Effector memory CD8-positive, alpha-beta T cell (primary cell): ENCODE measurements around the gene USP20.
"Not testable (repeated sequence)": the region's sequence is repeated elsewhere in the genome, so short reads cannot be mapped to it uniquely, and the experiment has no call there.

ENCODE experiments used
- ATAC-seq: fragments of 150-1000 bp; cut with Tn5 transposase; replicated peaks from 2 replicates; pipeline ENCODE4 v1.10.0; 2021; ENCODE audit warnings: mild to moderate bottlenecking, moderate library complexity
- DNase-seq, 3 experiments: peaks; one replicate each; pipeline ENCODE4 v3.0.0; 2021
- H3K27ac Mint-ChIP-seq, 2 donors: one replicate each; pipeline ENCODE4 v1.8.0; 2022; ENCODE audit warnings: mild to moderate bottlenecking in 2 of 2, mixed read lengths in 2 of 2, moderate library complexity in 2 of 2
- H3K27me3 Mint-ChIP-seq, 2 donors: one replicate each; pipeline ENCODE4 v1.8.0; 2022; ENCODE audit warnings: mixed read lengths in 2 of 2
- H3K36me3 Mint-ChIP-seq: one replicate; pipeline ENCODE4 v1.8.0; 2022; ENCODE audit warnings: mild to moderate bottlenecking, moderate library complexity, mixed read lengths; ENCODE audit not compliant: insufficient read depth
- H3K4me1 Mint-ChIP-seq, 2 donors: one replicate each; pipeline ENCODE4 v1.8.0; 2022; ENCODE audit warnings: low read depth in 2 of 2, mixed read lengths in 2 of 2
- H3K4me3 Mint-ChIP-seq, 2 donors: one replicate each; pipeline ENCODE4 v1.8.0; 2022; ENCODE audit warnings: mild to moderate bottlenecking in 2 of 2, mixed read lengths in 2 of 2, moderate library complexity in 2 of 2
- H3K9me3 Mint-ChIP-seq, 2 donors: one replicate each; pipeline ENCODE4 v1.8.0; 2022; ENCODE audit warnings: mixed read lengths in 2 of 2
- total RNA-seq, 9 experiments: gene quantifications; one replicate each; lab custom pipeline; 2026; lab: John Stamatoyannopoulos, UW

USP20 gene
- 83.6 to 223 (median 102) reads per million in 9 experiments for total RNA-seq

DNA sequence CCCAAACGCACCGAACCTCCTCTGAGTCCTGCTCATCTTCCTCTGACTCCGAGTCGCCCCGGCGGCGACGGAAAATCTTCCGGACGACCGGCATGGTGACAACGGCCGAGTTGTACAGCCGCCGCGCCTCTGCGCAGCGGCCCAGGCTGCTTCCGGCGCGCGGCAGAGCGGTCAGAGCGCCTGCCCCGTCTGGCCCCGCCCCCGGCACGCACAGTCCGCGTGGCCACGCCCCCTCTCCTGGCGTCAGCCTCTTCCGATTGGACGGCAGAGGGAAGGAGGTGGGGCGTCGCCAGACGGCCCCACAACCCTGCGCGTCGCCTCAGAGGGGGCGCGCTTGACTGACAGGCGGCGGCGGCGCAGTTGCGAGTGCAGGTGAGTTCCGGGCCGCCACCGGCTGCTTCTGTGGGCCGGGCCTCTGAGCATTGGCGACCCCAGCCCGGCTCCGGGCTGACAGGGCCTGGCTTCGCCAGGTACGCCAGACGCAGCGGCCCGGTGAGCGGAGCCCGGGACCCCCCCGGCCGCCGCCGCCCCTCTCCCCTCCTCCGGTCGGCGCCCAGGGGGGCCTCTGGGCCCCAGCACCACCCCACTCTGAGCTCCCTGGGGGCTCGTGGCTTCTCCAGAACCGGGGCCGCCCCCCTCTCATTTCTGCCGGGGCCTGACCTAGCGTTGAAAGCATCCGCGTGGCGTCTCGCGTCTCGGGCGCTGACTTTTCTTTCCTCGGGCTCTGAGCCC is at the start of gene USP20, which contains the start of gene C9orf78:
Gene USP20 (plus strand): TSS at position 331 of the 732 bp plus-strand sequence. CDS start 17,098 bp downstream, outside the sequence.
Gene C9orf78 (minus strand): TSS at position 148 of the 732 bp plus-strand sequence. CDS start 54 bp downstream, at position 94.
- ATAC-seq (peak; percentile 91), DNase-seq (peak; percentile 96 to 97 (median 97))
- Mint-ChIP-seq H3K27me3 (no peaks in the 10 kb centered on the region), H3K4me1 (peaks cover 49 to 58% of the 10 kb centered on the region in 2 donors), H3K27ac (peak within 1 kb of the TSS; percentile 94 to 98), H3K36me3 (peaks cover 64% of the 10 kb centered on the region), H3K4me3 (peak within 1 kb of the TSS; percentile 92 to 99), H3K9me3 (no peaks in the 10 kb centered on the region)

DNA sequence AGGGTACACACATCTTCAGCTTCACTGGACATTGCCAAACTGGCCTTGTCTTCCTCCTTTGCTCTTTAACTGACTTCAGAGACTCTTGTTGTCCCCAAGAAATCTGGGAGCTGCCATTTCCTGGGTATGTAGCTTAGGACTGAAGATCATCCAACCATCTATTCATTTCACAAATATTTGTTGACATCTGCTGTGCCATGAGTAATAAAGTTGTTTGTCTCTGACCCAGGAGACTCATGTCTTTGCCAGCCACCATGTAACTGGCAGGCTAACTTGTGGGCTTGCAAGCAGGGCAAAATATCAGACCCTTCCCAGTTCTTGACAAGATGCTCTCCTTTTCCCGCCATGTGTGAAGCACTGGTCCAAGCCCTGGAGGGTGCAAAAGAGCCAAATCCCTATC is 49.4 kb upstream of the USP20 start:
- H3K27ac Mint-ChIP-seq, result no peak overlapping the region
- H3K27me3 Mint-ChIP-seq, result peaks cover 26 to 43% of the 10 kb centered on the region in 2 donors
- ATAC-seq, result no peak
- no peaks in the 10 kb centered on the region for H3K36me3 Mint-ChIP-seq
- H3K4me3 Mint-ChIP-seq, result no peak overlapping the region
- DNase-seq, result no peak
- H3K4me1 Mint-ChIP-seq, result peaks cover 3 to 5% of the 10 kb centered on the region in 2 donors
- H3K9me3 Mint-ChIP-seq, result no peaks in the 10 kb centered on the region

DNA sequence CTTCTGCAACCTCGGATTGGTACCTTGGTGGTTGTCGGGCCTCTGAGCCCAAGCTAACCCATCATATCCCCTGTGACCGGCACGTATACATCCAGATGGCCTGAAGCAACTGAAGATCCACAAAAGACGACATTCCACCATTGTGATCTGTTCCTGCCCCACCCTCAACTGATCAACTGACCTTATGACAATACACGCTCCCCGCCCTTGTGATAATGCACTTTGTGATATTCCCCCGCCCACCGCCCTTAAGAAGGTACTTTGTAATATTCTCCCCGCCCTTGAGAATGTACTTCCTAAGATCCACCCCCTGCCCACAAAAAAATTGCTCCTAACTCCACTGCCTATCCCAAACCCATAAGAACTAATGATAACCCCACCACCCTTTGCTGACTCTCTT is 48.8 kb upstream of the USP20 start:
- peaks cover 26 to 43% of the 10 kb centered on the region in 2 donors for H3K27me3 Mint-ChIP-seq
- no peak for ATAC-seq

DNA sequence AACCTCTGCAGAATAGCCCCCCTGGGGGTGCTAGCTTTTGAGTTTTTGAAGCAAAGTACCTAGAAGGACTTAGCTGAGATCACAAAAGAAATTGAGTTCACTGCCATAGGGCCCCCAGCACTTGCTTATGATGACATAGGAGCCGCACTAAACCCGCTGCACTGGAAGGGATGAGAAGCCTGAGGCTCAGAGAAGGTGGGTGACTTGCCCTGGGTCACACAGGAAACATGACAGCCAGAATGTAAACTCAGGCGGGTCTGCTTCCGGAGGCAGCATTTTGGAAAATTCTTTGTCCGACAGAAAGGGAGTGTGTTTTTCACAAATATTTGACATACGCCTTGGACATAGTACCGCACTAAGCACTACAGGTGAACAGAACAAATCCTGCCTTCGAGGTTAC is 40.7 kb upstream of the USP20 start:
- no peak for DNase-seq
- Mint-ChIP-seq H3K9me3 (no peaks in the 10 kb centered on the region), H3K27ac (no peak overlapping the region), H3K4me1 (no peaks in the 10 kb centered on the region), H3K36me3 (no peaks in the 10 kb centered on the region), H3K27me3 (peaks cover 0 to 14% of the 10 kb centered on the region in 2 donors), H3K4me3 (no peak overlapping the region)
- ATAC-seq, result no peak

More for the DNA sequence above, 48.8 kb upstream of the USP20 start:
- no peak overlapping the region for H3K27ac Mint-ChIP-seq
- peaks cover 3 to 5% of the 10 kb centered on the region in 2 donors for H3K4me1 Mint-ChIP-seq
- H3K36me3 Mint-ChIP-seq, result no peaks in the 10 kb centered on the region
- DNase-seq, result no peak
- no peak overlapping the region for H3K4me3 Mint-ChIP-seq
- H3K9me3 Mint-ChIP-seq, result no peaks in the 10 kb centered on the region

DNA sequence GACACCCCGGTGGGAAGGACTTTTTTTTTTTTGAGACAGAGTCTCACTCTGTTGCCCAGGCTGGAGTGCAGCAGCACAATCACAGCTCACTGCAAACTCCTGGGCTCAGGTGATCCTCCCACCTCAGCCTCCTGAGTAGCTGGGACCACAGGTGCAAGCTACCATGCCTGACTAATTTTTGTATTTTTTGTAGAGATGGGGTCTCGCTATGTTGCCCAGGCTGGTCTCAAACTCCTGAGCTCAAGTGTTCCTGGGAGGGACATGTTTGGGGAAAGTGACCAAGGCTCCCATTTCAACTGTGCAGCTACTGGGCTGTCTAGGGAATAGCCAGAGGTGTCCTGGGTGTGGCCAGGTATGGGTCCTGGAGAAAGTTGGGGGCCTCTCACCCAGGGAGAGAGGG is 39.2 kb upstream of the USP20 start:
- not testable (repeated sequence) for H3K27ac Mint-ChIP-seq, H3K4me1 Mint-ChIP-seq, ATAC-seq, H3K9me3 Mint-ChIP-seq, DNase-seq, H3K36me3 Mint-ChIP-seq, H3K4me3 Mint-ChIP-seq
- peaks cover 0 to 14% of the 10 kb centered on the region in 2 donors for H3K27me3 Mint-ChIP-seq

DNA sequence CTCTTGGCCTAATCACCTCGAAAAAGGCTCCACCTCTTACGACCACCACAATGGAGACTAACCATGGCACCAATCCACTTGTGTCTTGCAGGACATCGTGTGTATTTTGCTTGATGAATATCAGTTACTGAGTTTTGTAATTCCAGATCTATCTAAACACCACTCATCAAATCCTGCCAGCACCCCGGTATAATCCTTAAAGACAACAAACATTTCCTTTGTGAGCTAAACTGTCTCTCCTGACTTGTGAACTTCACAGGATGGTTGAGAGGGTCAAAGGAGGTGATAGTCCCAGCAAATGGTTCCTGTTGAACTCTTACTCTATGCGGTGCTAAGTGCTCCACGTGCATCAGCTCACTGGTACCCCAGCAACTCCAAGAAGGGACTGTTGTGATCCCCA is 36.3 kb upstream of the USP20 start:
- Mint-ChIP-seq H3K27ac (no peak overlapping the region), H3K4me3 (no peak overlapping the region), H3K4me1 (peaks cover 3 to 5% of the 10 kb centered on the region in 2 donors), H3K36me3 (peaks cover 9% of the 10 kb centered on the region), H3K9me3 (no peaks in the 10 kb centered on the region), H3K27me3 (peaks cover 0 to 14% of the 10 kb centered on the region in 2 donors)
- ATAC-seq, result no peak
- no peak for DNase-seq

DNA sequence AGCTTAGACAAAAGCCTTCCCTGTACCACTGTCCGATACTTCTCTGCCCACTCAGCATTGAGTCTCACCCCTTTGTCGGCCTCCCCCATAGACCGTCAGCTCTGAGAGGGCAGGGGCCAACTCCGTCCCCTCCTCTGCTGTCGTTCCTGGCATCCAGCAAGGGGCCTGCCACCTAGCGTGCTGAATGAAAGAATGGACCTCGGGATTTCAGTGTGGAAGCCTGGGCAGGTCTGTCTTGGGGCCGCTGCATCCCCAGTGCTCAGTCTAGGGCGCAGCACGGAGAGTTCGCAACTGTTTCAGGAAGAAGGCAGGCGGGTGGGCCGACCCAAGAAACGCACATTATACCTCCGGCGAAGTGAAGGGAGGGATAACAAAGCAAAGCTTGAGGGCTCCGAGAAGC is 33.8 kb upstream of the USP20 start:
- Mint-ChIP-seq H3K4me3 (peak overlapping the region; percentile 40 to 66), H3K36me3 (peaks cover 30% of the 10 kb centered on the region), H3K9me3 (no peaks in the 10 kb centered on the region), H3K27me3 (no peaks in the 10 kb centered on the region), H3K27ac (no peak overlapping the region), H3K4me1 (peaks cover 17 to 20% of the 10 kb centered on the region in 2 donors)
- ATAC-seq, result no peak
- no peak for DNase-seq

DNA sequence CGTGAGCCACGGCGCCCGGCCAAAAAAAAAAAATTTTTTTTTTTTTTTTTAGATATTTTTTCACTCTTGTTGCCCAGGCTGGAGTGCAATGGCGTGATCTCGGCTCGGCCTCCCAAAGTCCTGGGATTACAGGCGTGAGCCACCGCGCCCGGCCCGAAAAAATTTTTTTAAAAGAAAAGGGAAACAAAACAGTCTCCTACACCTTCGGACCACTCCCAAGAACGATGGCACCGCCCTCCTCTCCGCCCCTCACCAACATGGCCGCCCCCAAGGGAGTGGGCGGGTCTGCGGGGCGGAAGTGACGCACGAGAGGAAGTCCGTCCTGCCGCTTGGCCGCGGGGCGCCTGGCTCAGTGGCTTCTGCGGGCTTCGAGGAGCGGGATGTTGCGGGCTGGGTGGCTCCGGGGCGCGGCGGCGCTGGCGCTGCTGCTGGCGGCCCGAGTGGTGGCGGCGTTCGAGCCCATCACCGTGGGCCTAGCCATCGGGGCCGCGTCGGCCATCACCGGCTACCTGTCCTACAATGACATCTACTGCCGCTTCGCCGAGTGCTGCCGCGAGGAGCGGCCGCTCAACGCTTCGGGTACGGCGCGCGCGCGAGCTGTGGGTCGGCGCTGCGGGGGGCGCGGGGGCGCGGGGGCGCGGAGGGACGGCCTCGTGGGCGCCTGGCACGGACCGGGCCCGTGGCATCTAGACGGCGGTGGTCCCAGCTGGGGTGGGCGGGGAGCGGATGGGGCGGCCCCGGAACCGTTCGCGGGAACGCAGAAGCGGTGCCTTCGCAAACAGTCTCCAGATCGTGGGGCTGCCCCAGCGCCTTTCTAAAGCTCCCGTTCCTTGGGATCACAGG is 32.2 kb upstream of the USP20 start, which contains the start of gene TOR1B:
Gene TOR1B (plus strand): TSS at position 352 of the 843 bp plus-strand sequence. CDS start 29 bp downstream, at position 381.
- Mint-ChIP-seq H3K36me3 (peaks cover 41% of the 10 kb centered on the region), H3K9me3 (no peaks in the 10 kb centered on the region), H3K27me3 (no peaks in the 10 kb centered on the region), H3K4me1 (peaks cover 18 to 20% of the 10 kb centered on the region in 2 donors), H3K4me3 (peak within 1 kb of the TSS; percentile 90 to 92), H3K27ac (peak within 1 kb of the TSS; percentile 87 to 94)
- ATAC-seq (peak; percentile 93), DNase-seq (peak; percentile 94 to 98 (median 94))

DNA sequence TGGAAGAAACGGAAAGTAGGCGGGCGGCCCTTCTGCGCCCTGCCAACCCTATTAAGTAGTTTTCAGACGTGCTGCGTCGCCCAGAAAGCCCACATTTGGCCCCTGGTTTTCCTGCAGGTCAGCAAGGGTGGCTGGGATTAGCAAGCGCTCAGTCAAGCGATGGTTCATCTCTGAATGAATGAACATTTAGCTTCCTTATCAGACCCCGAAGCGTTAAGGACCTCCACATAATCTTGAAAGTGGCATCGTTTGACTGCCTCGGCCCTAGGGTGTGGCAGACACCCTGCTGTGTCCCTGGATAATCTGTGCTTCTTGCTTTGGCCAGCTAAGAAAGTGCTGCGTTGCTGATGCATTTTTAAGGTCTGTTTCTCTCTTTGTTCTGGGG is 31.6 kb upstream of the USP20 start:
- Mint-ChIP-seq H3K27ac (peak overlapping the region; percentile 53 to 94), H3K4me3 (peak overlapping the region; percentile 90 to 92), H3K36me3 (peaks cover 45% of the 10 kb centered on the region), H3K27me3 (no peaks in the 10 kb centered on the region), H3K9me3 (no peaks in the 10 kb centered on the region), H3K4me1 (peaks cover 18 to 20% of the 10 kb centered on the region in 2 donors)
- DNase-seq, result no peak
- ATAC-seq, result no peak

DNA sequence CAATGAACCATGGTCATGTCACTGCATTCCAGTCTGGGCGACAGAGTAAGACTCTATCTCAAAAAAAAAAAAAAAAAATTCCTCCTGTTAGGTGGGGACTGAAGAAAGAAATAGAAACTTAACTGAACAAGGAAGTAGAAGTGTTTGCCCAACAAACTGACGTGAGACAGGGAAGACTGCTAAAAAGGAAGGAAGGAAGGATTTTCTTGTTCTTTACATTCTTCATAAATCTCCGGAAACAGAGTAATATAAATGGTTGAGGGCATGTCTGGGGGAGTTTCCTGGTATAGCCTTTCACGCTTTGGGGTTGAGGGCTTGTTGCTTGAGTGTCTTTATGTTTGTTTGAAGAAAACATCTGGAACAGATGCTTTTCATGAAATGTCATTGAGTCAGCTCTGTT is 29.2 kb upstream of the USP20 start:
- ATAC-seq (no peak), DNase-seq (no peak)
- no peaks in the 10 kb centered on the region for H3K27me3 Mint-ChIP-seq
- H3K9me3 Mint-ChIP-seq, result no peaks in the 10 kb centered on the region
- H3K4me1 Mint-ChIP-seq, result peaks cover 20 to 23% of the 10 kb centered on the region in 2 donors
- H3K4me3 Mint-ChIP-seq, result peak overlapping the region in 1 of 2 donors; percentile 17
- peaks cover 64% of the 10 kb centered on the region for H3K36me3 Mint-ChIP-seq
- H3K27ac Mint-ChIP-seq, result peak overlapping the region; percentile 42 to 66

DNA sequence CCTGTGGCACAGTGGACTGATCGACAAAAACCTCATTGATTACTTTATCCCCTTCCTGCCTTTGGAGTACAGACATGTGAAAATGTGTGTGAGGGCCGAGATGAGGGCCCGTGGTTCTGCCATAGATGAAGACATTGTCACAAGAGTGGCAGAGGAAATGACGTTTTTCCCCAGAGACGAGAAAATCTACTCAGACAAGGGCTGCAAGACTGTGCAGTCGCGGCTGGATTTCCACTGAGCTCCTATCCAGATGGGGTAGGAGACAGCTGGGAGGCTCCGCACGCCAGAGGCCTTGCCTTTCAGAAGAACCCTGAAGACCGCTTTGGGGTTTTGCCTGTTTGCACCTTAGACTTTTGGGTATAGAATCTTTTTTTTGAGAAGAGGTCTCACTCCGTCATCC is 25.9 kb upstream of the USP20 start:
- H3K27ac Mint-ChIP-seq, result peak overlapping the region in 1 of 2 donors; percentile 41
- peaks cover 18 to 22% of the 10 kb centered on the region in 2 donors for H3K4me1 Mint-ChIP-seq
- no peaks in the 10 kb centered on the region for H3K27me3 Mint-ChIP-seq
- peaks cover 67% of the 10 kb centered on the region for H3K36me3 Mint-ChIP-seq
- DNase-seq (no peak), ATAC-seq (no peak)
- no peak overlapping the region for H3K4me3 Mint-ChIP-seq
- no peaks in the 10 kb centered on the region for H3K9me3 Mint-ChIP-seq

DNA sequence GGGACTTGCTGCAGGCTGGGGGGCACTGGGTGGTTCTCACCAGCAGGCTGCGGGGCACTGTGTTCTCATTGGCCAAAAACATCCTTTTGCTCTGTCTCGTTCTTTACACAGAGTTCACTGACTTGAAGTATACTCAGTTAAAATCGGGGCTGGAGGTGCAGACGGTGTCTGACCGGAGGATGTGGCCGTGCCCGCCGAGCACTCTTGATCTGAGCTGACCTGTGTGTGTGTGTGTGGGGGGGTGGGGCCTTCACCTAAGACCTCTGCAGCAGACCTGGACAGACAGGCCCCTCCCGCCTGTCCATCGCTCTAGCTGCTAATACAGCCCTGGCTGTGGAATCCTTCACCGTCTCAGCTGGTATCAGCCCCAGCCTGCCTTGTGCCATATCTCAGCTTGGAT is 25.1 kb upstream of the USP20 start:
- Mint-ChIP-seq H3K27ac (peak overlapping the region in 1 of 2 donors; percentile 16), H3K4me3 (no peak overlapping the region), H3K4me1 (peaks cover 18 to 22% of the 10 kb centered on the region in 2 donors), H3K27me3 (no peaks in the 10 kb centered on the region), H3K36me3 (peaks cover 65% of the 10 kb centered on the region), H3K9me3 (no peaks in the 10 kb centered on the region)
- DNase-seq (no peak), ATAC-seq (no peak)

DNA sequence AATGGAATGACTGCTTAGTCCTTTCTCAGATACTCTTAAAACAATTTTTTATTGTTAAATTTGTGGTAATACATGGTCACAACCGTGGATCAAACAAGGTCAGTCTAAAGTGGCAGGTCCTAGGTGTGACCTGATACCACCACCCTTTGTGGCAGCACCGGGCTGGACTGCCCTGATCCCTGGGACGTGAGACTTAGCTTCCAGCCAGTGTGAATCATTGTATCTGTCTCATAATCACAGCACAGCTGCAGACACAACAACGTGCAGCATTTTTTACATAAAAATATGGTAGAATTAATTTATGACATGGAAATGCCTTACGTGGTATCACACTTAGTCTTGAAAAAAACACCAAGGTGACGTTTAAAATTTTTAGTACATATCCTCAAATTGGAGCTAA is 24.5 kb upstream of the USP20 start:
- H3K9me3 Mint-ChIP-seq, result no peaks in the 10 kb centered on the region
- H3K4me1 Mint-ChIP-seq, result peaks cover 18 to 21% of the 10 kb centered on the region in 2 donors
- H3K4me3 Mint-ChIP-seq, result no peak overlapping the region
- DNase-seq (no peak), ATAC-seq (no peak)
- H3K27ac Mint-ChIP-seq, result peak overlapping the region in 1 of 2 donors; percentile 16
- peaks cover 63% of the 10 kb centered on the region for H3K36me3 Mint-ChIP-seq
- H3K27me3 Mint-ChIP-seq, result no peaks in the 10 kb centered on the region
